Adrenal gland (tissue), 12 donors: ENCODE measurements around the gene FAT2. TPM values are rescaled to one million over a fixed set of nuclear protein-coding genes. Genes with fewer than 3 reads are reported as not detected.

Source experiments
- DNase-seq, 7 donors: peaks; one replicate each; pipeline ENCODE4 v3.0.0-alpha.2; 2019 to 2020
- H3K27ac ChIP-seq, 5 donors: fragments of 200-600 bp; sonication (generic) in 4 of 5; 1 replicate in 3 of 5; 2 replicates in 2 of 5; pipeline versions ENCODE4 v1.5.1 to v1.8.0; 2016 to 2020; ENCODE audit warnings: mild to moderate bottlenecking in 1 of 5
- H3K27me3 ChIP-seq: fragments of 200-600 bp; 2 replicates; pipeline ENCODE4 v1.8.0; 2021
- H3K36me3 ChIP-seq, 2 donors: fragments of 200-600 bp; replicated peaks in 1 of 2; 1 replicate in 1 of 2; 2 replicates in 1 of 2; pipeline versions ENCODE4 v1.5.1 to v1.8.0; 2018 to 2022
- H3K4me1 ChIP-seq, 2 donors: fragments of 200-600 bp; replicated peaks in 1 of 2; 1 replicate in 1 of 2; 2 replicates in 1 of 2; pipeline versions ENCODE4 v1.5.1 to v1.8.0; 2018 to 2021
- H3K4me3 ChIP-seq, 4 donors: fragments of 200-600 bp; sonication (generic) in 3 of 4; one replicate each; pipeline ENCODE4 v1.5.1; 2016 to 2018
- H3K9me3 ChIP-seq, 3 donors: fragments of 200-600 bp; sonication (generic) in 1 of 3; replicated peaks in 1 of 3; 1 replicate in 2 of 3; 2 replicates in 1 of 3; pipeline versions ENCODE4 v1.5.1 to v1.8.0; 2016 to 2021
- POLR2A ChIP-seq, 2 donors: fragments of 450-650 bp; IDR thresholded peaks; one replicate each; pipeline ENCODE4 v1.6.1; 2017; ENCODE audit warnings: antibody characterized with exemption in 2 of 2, mild to moderate bottlenecking in 2 of 2, moderate library complexity in 1 of 2
- WGBS, 4 donors: extraction: QIAGEN DNeasy Blood & Tissue Kit in 2 of 4; methylation state at CpG; one replicate each; pipeline versions ENCODE4 v1.1.5 to v1.1.7; 2013 to 2017; 5-methylcytosine and 5-hydroxymethylcytosine counted together
- intact Hi-C, 2 donors: fragments of 100-400 bp; cut with DNase I; formaldehyde crosslinking; loops; one replicate each; pipeline versions ENCODE4 v1.14.1 to v1.15.0; 2022 to 2023
- polyA plus RNA-seq, 3 donors: library from polyadenylated mRNA; stranded (reverse); fragments of 200-250 nt in 2 of 3; fragments of 350-450 nt in 1 of 3; fragmentation: Illumina TruSeq in 1 of 3; extraction: RNeasy Lipid Tissue Mini Kit (QIAGEN cat#74804) in 1 of 3; gene quantifications; one replicate each; pipeline ENCODE4 v1.2.3, GENCODE V29; 2013 to 2014
- total RNA-seq, 9 donors: library from RNA; depleted of rRNA in 4 of 9; stranded (reverse); fragments of >200 nt in 4 of 9; fragments of 120-200 nt in 1 of 9; fragmentation: NEBNext Ultra II Directional in 1 of 9; extraction: Animal tissue kit (Norgen Biotek cat#: 25700) in 1 of 9; gene quantifications; one replicate each; pipeline versions ENCODE4 v1.1.0 to v1.2.4, GENCODE V29; 2013 to 2023
- TF ChIP-seq, protein P1 (sequence below), 6 experiments: fragments of 450-650 bp in 4 of 6; fragments of 200-600 bp in 2 of 6; sonication (generic) in 1 of 6; IDR thresholded peaks; 1 replicate in 5 of 6; 2 replicates in 1 of 6; pipeline versions ENCODE4 v1.5.1 to v1.8.0; 2016 to 2021; ENCODE audit warnings: antibody characterized with exemption in 6 of 6, mild to moderate bottlenecking in 2 of 6, moderate library complexity in 1 of 6
- donor health status: healthy with polysubstance abuse.
- donor health status: Bipolar disorder and iron deficiency.
- donor health status: DM: yes; HTN: yes; CAD: no.
- donor health status: DM: no; HTN: no; CAD: no.
- donor health status: DM: no; HTN: no; CAD: no.
- donor health status: DM: yes; HTN: yes; CAD: no.

Gene FAT2
- total and polyA plus RNA-seq, 12 donors: under 0.01 to 0.08 (median 0.03) TPM; not detected in 7

GRCh38 chr5:151562019-151562707, 29.0 kb downstream of the FAT2 start:
- intact Hi-C loops: no loop called here
- Histone ChIP-seq H3K27ac (no peak overlapping the region), H3K9me3 (no peaks in the 10 kb centered on the region), H3K4me1 (no peaks in the 10 kb centered on the region), H3K27me3 (no peaks in the 10 kb centered on the region), H3K4me3 (no peak overlapping the region), H3K36me3 (no peaks in the 10 kb centered on the region)
- WGBS, 4 donors: 80 to 83% (median 82%) methylated on average over 8 of the region's 8 CpGs
- DNase-seq: no peak
- TF ChIP-seq POLR2A (IDR thresholded peaks at IDR 0.05): no peak
- TF ChIP-seq, protein P1, sequence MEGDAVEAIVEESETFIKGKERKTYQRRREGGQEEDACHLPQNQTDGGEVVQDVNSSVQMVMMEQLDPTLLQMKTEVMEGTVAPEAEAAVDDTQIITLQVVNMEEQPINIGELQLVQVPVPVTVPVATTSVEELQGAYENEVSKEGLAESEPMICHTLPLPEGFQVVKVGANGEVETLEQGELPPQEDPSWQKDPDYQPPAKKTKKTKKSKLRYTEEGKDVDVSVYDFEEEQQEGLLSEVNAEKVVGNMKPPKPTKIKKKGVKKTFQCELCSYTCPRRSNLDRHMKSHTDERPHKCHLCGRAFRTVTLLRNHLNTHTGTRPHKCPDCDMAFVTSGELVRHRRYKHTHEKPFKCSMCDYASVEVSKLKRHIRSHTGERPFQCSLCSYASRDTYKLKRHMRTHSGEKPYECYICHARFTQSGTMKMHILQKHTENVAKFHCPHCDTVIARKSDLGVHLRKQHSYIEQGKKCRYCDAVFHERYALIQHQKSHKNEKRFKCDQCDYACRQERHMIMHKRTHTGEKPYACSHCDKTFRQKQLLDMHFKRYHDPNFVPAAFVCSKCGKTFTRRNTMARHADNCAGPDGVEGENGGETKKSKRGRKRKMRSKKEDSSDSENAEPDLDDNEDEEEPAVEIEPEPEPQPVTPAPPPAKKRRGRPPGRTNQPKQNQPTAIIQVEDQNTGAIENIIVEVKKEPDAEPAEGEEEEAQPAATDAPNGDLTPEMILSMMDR (IDR thresholded peaks at IDR 0.05): no peak

DNA sequence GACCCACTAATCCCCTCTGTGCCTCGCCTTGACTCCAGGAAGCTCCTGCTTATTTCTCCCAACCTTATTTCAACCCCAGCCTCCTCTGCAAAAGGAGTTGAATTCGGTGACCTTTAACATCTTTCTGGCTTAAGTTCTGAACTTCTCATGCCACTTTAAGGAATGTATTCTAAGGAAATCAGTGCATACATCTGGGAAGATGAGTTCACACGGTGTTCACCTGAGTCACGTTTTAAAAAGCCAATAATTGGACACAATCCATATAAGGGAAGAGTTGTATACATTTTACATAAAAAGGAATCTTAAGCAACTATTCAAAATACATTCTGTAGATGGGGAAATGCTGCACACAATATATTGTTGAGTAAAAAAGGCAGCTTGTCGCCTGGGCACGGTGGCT, 33.2 kb downstream of the FAT2 start:
- WGBS, 4 donors: 73 to 84% (median 78%) methylated on average over 6 of the region's 6 CpGs
- no peak for TF ChIP-seq POLR2A (IDR thresholded peaks at IDR 0.05)
- TF ChIP-seq, protein P1 (IDR thresholded peaks at IDR 0.05): no peak
- H3K4me3 ChIP-seq: no peak overlapping the region

DNA sequence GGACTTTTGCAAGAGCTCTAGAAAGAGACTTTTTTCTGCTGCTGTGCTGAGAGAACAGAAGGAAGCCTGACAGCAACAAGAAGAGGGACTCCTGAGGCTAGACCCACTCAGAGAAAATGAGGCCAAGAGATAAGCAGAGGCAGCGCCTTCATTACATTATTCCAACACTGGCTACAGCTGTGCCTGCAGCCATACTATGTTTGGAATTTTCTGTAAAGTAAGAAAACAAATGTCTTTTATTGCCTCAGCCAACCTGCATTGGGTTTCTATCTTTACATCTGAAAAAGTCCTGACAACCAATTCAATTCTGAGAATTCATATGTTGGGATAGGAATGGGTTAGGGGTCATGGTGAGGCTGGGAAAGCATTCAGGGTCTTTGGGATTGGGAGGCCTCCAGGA, 33.7 kb downstream of the FAT2 start:
- 76 to 89% (median 83%) methylated on average over 1 of the region's 1 CpG for WGBS, 4 donors
- intact Hi-C loops: no loop called here
- no peak for TF ChIP-seq POLR2A (IDR thresholded peaks at IDR 0.05)
- TF ChIP-seq, protein P1 (IDR thresholded peaks at IDR 0.05): no peak

More for the DNA sequence above, 33.2 kb downstream of the FAT2 start:
- intact Hi-C loops: no loop called here
- Histone ChIP-seq H3K27me3 (no peaks in the 10 kb centered on the region), H3K36me3 (no peaks in the 10 kb centered on the region), H3K9me3 (no peaks in the 10 kb centered on the region), H3K4me1 (no peaks in the 10 kb centered on the region), H3K27ac (no peak overlapping the region)
- no peak for DNase-seq

DNA sequence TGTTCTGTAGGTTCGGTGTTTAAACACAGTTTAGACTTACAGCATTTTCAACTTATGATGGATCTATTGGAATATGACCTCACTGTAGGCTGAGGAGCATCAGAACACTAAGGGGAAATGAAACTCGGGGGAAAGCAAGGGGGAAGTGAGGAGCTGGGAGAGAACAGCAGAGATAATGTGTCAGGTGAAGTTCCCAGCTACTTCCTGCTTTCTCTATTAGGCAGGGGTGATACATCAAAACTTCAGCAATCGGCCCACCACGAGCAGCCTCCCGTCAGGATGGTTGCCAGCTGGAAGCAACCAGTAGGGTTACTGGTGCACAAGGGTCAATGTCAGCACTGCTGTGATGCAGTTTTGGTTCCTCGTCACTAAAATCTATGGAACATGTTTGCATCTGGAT, 34.3 kb downstream of the FAT2 start:
- no peak for TF ChIP-seq POLR2A (IDR thresholded peaks at IDR 0.05)
- TF ChIP-seq, protein P1 (IDR thresholded peaks at IDR 0.05): no peak
- no peaks in the 10 kb centered on the region for H3K27me3 ChIP-seq
- no peak overlapping the region for H3K27ac ChIP-seq
- H3K9me3 ChIP-seq: no peaks in the 10 kb centered on the region
- intact Hi-C loops: no loop called here
- 52 to 63% (median 55%) methylated on average over 6 of the region's 6 CpGs for WGBS, 4 donors
- no peak overlapping the region for H3K4me3 ChIP-seq
- no peaks in the 10 kb centered on the region for H3K36me3 ChIP-seq
- peak in 2 of 7 donors; percentile 17 to 25 for DNase-seq
- no peaks in the 10 kb centered on the region for H3K4me1 ChIP-seq

More for the DNA sequence above, 33.7 kb downstream of the FAT2 start:
- no peak for DNase-seq
- no peaks in the 10 kb centered on the region for H3K4me1 ChIP-seq
- no peaks in the 10 kb centered on the region for H3K9me3 ChIP-seq
- no peak overlapping the region for H3K27ac ChIP-seq
- no peaks in the 10 kb centered on the region for H3K27me3 ChIP-seq
- H3K4me3 ChIP-seq: no peak overlapping the region
- no peaks in the 10 kb centered on the region for H3K36me3 ChIP-seq
